Endometrial microvascular endothelial cells (primary cell): ENCODE data around the gene NSL1. TPM values are rescaled to one million over a fixed set of nuclear protein-coding genes. Genes with fewer than 3 reads are reported as not detected.

Experiments
- total RNA-seq: library from RNA; depleted of rRNA; stranded (reverse); fragments of >200 nt; gene quantifications from one replicate; pipeline ENCODE4 v1.2.3, GENCODE V29; 2015; ENCODE audit errors: inconsistent ontology term

The NSL1 gene
- total RNA-seq, 1 donor from 2014 or later: 29.1 TPM

Other genes starting within 250 kb of the NSL1 start
- gene ATF3, start 183.0 kb downstream of the NSL1 start, total RNA-seq: 2.6 TPM
- not detected for gene BATF3, start 91.9 kb downstream of the NSL1 start, total RNA-seq
- 16.6 TPM for gene TATDN3, start 117 bp upstream of the NSL1 start, total RNA-seq
- not detected for gene SPATA45, start 55.9 kb upstream of the NSL1 start, total RNA-seq
- gene FLVCR1, start 66.5 kb upstream of the NSL1 start, total RNA-seq: 6.2 TPM
- 0.09 TPM for gene VASH2, start 158.8 kb upstream of the NSL1 start, total RNA-seq
- gene ANGEL2, start 224.1 kb upstream of the NSL1 start, total RNA-seq: 28.9 TPM